WTC11 (cell line): ENCODE measurements around the gene PAM16.

ENCODE experiments used
- E2F1 ChIP-seq: sonication (generic); formaldehyde crosslinking; IDR thresholded peaks from 2 replicates; pipeline ENCODE4 v1.8.0; 2022; ENCODE audit warnings: mild to moderate bottlenecking, missing genetic modification reagents
- ZBTB43 ChIP-seq: sonication (generic); formaldehyde crosslinking; IDR thresholded peaks from 2 replicates; pipeline ENCODE4 v1.8.1; 2023; ENCODE audit warnings: mild to moderate bottlenecking, missing genetic modification reagents
- ZNF317 ChIP-seq: sonication (generic); formaldehyde crosslinking; IDR thresholded peaks from 2 replicates; pipeline ENCODE4 v1.8.1; 2023; ENCODE audit warnings: low read depth, mild to moderate bottlenecking, moderate library complexity, missing genetic modification reagents, borderline replicate concordance

- TF ChIP-seq E2F1 (CRISPR knock-in tag) (no peak), ZBTB43 (CRISPR knock-in tag) (no peak), ZNF317 (CRISPR knock-in tag) (no peak)
These were observed 55.5 kb downstream of the PAM16 start for GRCh38 chr16:4295581-4295980.
